Common myeloid progenitor, CD34-positive (primary cell): ENCODE results near the gene KCNN3.

Source experiments
- CTCF ChIA-PET: fragments of 350-600 bp; sonication (Branson Sonifier 250); formaldehyde crosslinking; loops from one replicate; lab custom pipeline; 2021; ENCODE audit warnings: antibody characterized with exemption; lab: Charles Lee
- POLR2A ChIA-PET: fragments of 350-600 bp; sonication (Branson Sonifier 250); formaldehyde crosslinking; loops from one replicate; lab custom pipeline; 2021; ENCODE audit warnings: antibody characterized with exemption; lab: Charles Lee
- DNase-seq, 3 donors: peaks; one replicate each; pipeline versions ENCODE4 v3.0.0 to v3.0.0-alpha.2; 2013
- H3K27ac ChIP-seq, 2 experiments: 1 replicate in 1 of 2; 2 replicates in 1 of 2; pipeline ENCODE4 v1.7.0; 2013; ENCODE audit warnings: inconsistent platforms in 2 of 2, low read length in 2 of 2, mild to moderate bottlenecking in 2 of 2, low read depth in 1 of 2, moderate library complexity in 1 of 2; ENCODE audit not compliant: severe bottlenecking in 2 of 2, insufficient read depth in 1 of 2, poor library complexity in 1 of 2
- H3K27me3 ChIP-seq, 5 experiments: replicated peaks in 2 of 5; 1 replicate in 3 of 5; 2 replicates in 2 of 5; pipeline versions ENCODE4 v1.6.1 to v1.7.0; 2013; ENCODE audit warnings: low read length in 4 of 5, mild to moderate bottlenecking in 2 of 5, moderate library complexity in 2 of 5, inconsistent platforms in 1 of 5; ENCODE audit not compliant: insufficient read depth in 5 of 5, control insufficient read depth in 4 of 5
- H3K36me3 ChIP-seq, 4 experiments: 1 replicate in 2 of 4; 2 replicates in 2 of 4; pipeline versions ENCODE4 v1.6.1 to v1.7.0; 2013; ENCODE audit warnings: low read length in 3 of 4, control low read depth in 1 of 4, mild to moderate bottlenecking in 1 of 4; ENCODE audit not compliant: control insufficient read depth in 4 of 4, insufficient read depth in 4 of 4
- H3K4me1 ChIP-seq, 4 experiments: 1 replicate in 3 of 4; 2 replicates in 1 of 4; pipeline versions ENCODE4 v1.6.1 to v1.7.1; 2013; ENCODE audit warnings: low read length in 3 of 4, mild to moderate bottlenecking in 3 of 4, control low read depth in 1 of 4, inconsistent platforms in 1 of 4, moderate library complexity in 1 of 4; ENCODE audit not compliant: control insufficient read depth in 4 of 4, insufficient read depth in 4 of 4; ENCODE audit errors: control extremely low read depth in 1 of 4
- H3K4me3 ChIP-seq, 7 experiments: 1 replicate in 4 of 7; 2 replicates in 3 of 7; pipeline versions ENCODE4 v1.5.1 to v1.7.0; 2013; ENCODE audit warnings: mild to moderate bottlenecking in 7 of 7, low read length in 6 of 7, moderate library complexity in 6 of 7, inconsistent platforms in 2 of 7, low read depth in 2 of 7, control low read depth in 1 of 7; ENCODE audit not compliant: insufficient read depth in 4 of 7, control insufficient read depth in 1 of 7; ENCODE audit errors: extremely low read depth in 1 of 7
- H3K9me3 ChIP-seq, 5 experiments: 1 replicate in 4 of 5; 2 replicates in 1 of 5; pipeline versions ENCODE4 v1.6.1 to v1.7.1; 2013; ENCODE audit warnings: low read length in 4 of 5, mild to moderate bottlenecking in 2 of 5, inconsistent platforms in 1 of 5, low read depth in 1 of 5, moderate library complexity in 1 of 5; ENCODE audit not compliant: control insufficient read depth in 4 of 5, insufficient read depth in 2 of 5; ENCODE audit errors: control extremely low read depth in 1 of 5
- WGBS: methylation state at CpG from one replicate; pipeline ENCODE4 v1.1.5; 2013; ENCODE audit not compliant: insufficient coverage; 5-methylcytosine and 5-hydroxymethylcytosine counted together

KCNN3 gene

DNA sequence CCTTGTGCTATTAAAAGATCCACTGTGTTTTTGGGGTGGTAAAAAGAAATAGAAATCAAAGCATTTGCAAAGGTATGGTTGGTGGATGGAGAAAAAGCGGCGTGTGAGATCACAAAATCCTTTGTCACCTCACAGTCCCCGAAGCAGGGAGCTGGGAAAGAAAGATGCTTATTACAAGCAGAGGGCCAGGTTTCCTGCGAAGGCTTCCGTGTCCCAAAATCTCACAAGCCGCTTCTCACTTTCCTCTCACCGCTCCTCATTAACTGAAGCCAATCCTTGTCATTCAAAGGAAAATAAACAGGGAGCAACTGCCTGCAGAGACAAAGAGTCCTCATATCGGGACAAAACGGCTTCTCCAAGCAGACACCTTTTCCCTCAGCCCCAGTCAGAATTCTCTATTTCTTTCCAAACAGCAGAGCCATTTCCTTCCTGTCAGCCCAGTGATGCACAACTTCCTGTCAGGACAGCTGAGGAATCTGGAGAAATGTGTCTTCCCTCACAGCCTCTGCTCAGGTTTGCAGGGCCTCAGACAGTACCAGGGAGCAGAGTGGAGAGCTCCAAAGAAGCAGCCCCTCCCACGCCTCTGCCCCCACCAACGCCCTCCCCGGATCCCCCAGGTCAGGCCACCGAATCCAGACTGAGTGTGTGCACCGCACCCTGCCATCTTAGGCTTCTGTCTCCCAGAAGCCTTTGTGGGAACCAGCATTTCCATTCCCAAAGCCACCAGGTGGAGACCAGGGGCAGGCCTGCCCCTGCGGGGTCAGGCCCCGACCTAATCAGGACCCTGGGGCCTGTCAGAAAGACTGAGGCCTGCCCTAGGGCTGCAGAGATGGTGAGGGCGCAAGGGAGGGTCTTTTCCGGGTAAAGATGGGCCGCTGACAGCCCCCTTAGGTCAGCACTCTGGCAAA lies 29.6 kb downstream of the KCNN3 start:
- WGBS, result 94% methylated on average over 12 of the region's 19 CpGs
- ChIA-PET CTCF (interaction anchor here (1.2 kb wide), 1 partner anchor 19 kb away, joined by 3 read pairs; no protein-coding TSS in a partner anchor), POLR2A (no interaction called here)
- Histone ChIP-seq H3K27me3 (no peaks in the 10 kb centered on the region), H3K27ac (no peak overlapping the region), H3K4me1 (peaks cover 0 to 10% (median 3%) of the 10 kb centered on the region in 4 experiments), H3K4me3 (no peak overlapping the region), H3K9me3 (no peaks in the 10 kb centered on the region), H3K36me3 (no peaks in the 10 kb centered on the region)
- DNase-seq, result no peak

DNA sequence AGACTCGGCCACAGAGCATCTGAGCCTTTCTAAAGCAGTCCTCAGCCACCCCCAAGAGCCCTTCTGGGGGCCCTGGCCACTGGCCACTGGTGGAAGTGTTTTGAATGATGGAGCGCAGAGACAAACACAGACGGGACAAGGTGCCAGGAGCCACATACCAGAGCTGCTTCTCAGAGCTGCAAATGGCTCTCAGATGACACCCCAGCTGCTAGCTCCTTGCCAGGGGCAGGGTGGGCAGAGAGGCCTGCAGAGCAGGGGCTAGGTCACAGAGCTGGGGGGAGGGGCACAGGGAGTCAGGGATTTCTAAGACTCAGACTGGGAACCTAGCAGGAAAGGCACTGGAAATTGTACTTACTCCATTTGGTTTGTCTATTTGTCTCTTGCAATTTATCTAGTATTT lies 30.4 kb downstream of the KCNN3 start:
- no peak overlapping the region for H3K27ac ChIP-seq
- no peaks in the 10 kb centered on the region for H3K9me3 ChIP-seq
- H3K27me3 ChIP-seq, result no peaks in the 10 kb centered on the region
- ChIA-PET POLR2A (no interaction called here), CTCF (interaction anchor here (1.2 kb wide), 1 partner anchor 20 kb away, joined by 3 read pairs; no protein-coding TSS in a partner anchor)
- no peaks in the 10 kb centered on the region for H3K36me3 ChIP-seq
- H3K4me3 ChIP-seq, result no peak overlapping the region
- peaks cover 0 to 5% (median 0%) of the 10 kb centered on the region in 4 experiments for H3K4me1 ChIP-seq
- 100% methylated on average over 2 of the region's 3 CpGs for WGBS
- no peak for DNase-seq

GRCh38 chr1:154838988-154839387 lies 31.1 kb downstream of the KCNN3 start:
- ChIA-PET CTCF (interaction anchor here (1.2 kb wide), 1 partner anchor 20 kb away, joined by 3 read pairs; no protein-coding TSS in a partner anchor), POLR2A (no interaction called here)
- Histone ChIP-seq H3K27ac (no peak overlapping the region), H3K4me1 (peaks cover 0 to 5% (median 0%) of the 10 kb centered on the region in 4 experiments), H3K9me3 (no peaks in the 10 kb centered on the region), H3K36me3 (no peaks in the 10 kb centered on the region), H3K27me3 (no peaks in the 10 kb centered on the region), H3K4me3 (no peak overlapping the region)
- no peak for DNase-seq
- WGBS, result 96% methylated on average over 5 of the region's 9 CpGs

DNA sequence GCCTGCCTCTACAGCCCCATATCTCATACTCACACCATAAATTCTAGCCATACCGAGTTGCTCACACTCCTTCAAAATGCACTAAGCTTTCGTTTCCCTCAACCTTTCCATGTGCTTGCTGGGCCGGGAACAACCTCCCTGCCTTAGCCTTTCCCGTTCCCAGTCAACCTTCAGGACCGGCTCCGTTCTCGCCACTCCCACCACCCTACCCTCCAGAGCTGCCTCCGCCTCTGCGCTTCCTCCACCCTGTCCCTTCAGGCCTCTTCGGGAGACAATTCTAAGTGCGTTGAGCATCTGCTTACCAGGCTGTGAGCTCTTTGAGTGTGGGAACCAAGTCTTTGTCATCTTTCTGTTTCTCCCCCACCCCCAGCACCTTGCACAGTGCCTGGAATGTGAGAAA lies 31.6 kb downstream of the KCNN3 start:
- Histone ChIP-seq H3K27me3 (no peaks in the 10 kb centered on the region), H3K4me3 (no peak overlapping the region), H3K27ac (no peak overlapping the region), H3K9me3 (no peaks in the 10 kb centered on the region), H3K36me3 (no peaks in the 10 kb centered on the region), H3K4me1 (peaks cover 0 to 5% (median 0%) of the 10 kb centered on the region in 4 experiments)
- POLR2A ChIA-PET, result no interaction called here
- 94% methylated on average over 11 of the region's 11 CpGs for WGBS
- CTCF ChIA-PET, result interaction anchor here (0.9 to 1.5 kb wide), 2 partner anchors 11 to 22 kb away, joined by 3 to 4 read pairs; no protein-coding TSS in a partner anchor
- no peak for DNase-seq

DNA sequence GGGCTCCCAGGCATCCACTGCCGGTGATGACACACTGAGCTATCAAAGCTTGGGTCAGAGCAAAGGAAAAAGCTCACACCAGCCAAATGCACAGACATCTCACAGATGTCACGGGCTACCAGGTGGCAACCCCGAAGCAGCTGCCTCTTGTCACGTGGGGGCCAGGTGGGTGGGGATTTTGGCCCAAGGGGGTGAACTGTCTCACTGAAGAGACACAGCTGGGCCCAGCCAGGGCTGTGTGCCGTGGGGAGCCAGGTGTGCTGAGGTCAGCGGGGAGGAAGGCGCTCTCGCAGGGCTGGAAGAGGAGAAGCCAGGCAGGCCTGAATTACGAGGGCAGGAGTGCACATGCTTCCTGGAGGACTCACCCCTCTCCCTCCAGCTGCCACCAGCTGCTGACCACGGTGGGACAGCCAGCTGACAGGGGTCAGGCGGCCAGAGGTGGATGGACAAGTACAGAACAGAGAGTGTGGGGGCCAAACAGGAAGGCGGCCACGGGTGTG lies 32.4 kb downstream of the KCNN3 start:
- ChIA-PET POLR2A (no interaction called here), CTCF (interaction anchor here (0.9 to 1.5 kb wide), 2 partner anchors 10 to 23 kb away, joined by 3 to 4 read pairs; no protein-coding TSS in a partner anchor)
- Histone ChIP-seq H3K4me3 (no peak overlapping the region), H3K36me3 (no peaks in the 10 kb centered on the region), H3K27ac (no peak overlapping the region), H3K27me3 (no peaks in the 10 kb centered on the region), H3K9me3 (no peaks in the 10 kb centered on the region), H3K4me1 (peaks cover 0 to 5% (median 0%) of the 10 kb centered on the region in 4 experiments)
- no peak for DNase-seq
- 87% methylated on average over 10 of the region's 13 CpGs for WGBS

DNA sequence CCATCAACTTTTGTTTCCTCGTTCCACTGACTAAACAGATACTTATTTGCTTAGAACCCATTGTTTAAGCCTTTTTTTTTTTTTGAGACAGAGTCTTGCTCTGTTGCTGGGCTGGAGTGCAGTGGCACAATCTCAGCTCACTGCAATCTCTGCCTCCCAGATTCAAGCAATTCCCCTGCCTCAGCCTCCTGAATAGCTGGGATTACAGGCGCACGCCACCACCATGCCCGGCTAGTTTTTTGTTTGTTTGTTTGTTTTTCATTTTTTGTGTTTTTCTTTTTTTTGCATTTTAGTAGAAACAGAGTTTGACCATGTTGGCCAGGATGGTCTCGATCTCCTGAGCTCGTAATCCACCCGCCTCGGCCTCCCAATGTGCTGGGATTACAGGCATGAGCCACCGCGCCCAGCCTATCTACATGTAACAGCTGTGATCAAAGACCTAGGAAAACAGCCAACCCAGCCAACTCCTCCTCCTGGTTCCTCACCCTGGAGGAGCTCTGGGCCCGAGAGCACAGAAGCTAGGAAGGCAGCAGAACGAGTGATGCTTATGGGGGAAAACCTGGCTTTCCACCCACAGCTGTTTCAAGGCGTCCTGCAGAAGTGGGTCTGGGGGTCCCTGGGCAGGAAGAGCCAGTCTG lies 32.9 kb downstream of the KCNN3 start:
- 98% methylated on average over 7 of the region's 13 CpGs for WGBS
- peaks cover 0 to 5% (median 0%) of the 10 kb centered on the region in 4 experiments for H3K4me1 ChIP-seq
- ChIA-PET POLR2A (no interaction called here), CTCF (interaction anchor here (1.5 kb wide), 1 partner anchor 10 kb away, joined by 4 read pairs; no protein-coding TSS in a partner anchor)
- DNase-seq, result no peak
- no peaks in the 10 kb centered on the region for H3K27me3 ChIP-seq
- H3K36me3 ChIP-seq, result no peaks in the 10 kb centered on the region
- no peaks in the 10 kb centered on the region for H3K9me3 ChIP-seq
- no peak overlapping the region for H3K4me3 ChIP-seq
- H3K27ac ChIP-seq, result no peak overlapping the region
